Caco-2 (cell line): ENCODE measurements around the gene NOTUM. TPM values are rescaled to one million over a fixed set of nuclear protein-coding genes. Genes with fewer than 3 reads are reported as not detected.

ENCODE experiments used
- BruUV-seq: library from RNA; stranded (reverse); fragments of 400-500 nt; replicated peaks from 2 replicates; lab custom pipeline; 2021; lab: Mats Ljungman, UMichigan
- CTCF ChIA-PET: fragments of 300-600 bp; sonication (Branson Sonifier 250); formaldehyde crosslinking; loops from one replicate; lab custom pipeline; 2022; ENCODE audit warnings: antibody characterized with exemption; lab: Charles Lee
- POLR2A ChIA-PET: fragments of 300-600 bp; sonication (Branson Sonifier 250); formaldehyde crosslinking; loops from one replicate; lab custom pipeline; 2022; ENCODE audit warnings: antibody characterized with exemption; lab: Charles Lee
- DNase-seq, 2 experiments: peaks; one replicate each; pipeline versions ENCODE4 v3.0.0 to v3.0.0-alpha.2; 2020 to 2022
- H3K27me3 ChIP-seq: replicated peaks from 2 replicates; pipeline ENCODE4 v1.6.0; 2011; ENCODE audit warnings: low read length; ENCODE audit not compliant: control insufficient read depth, insufficient read depth
- H3K36me3 ChIP-seq: 2 replicates; pipeline ENCODE4 v1.5.1; 2011; ENCODE audit warnings: low read length; ENCODE audit not compliant: control insufficient read depth, insufficient read depth
- H3K4me1 ChIP-seq: fragments of 250-450 bp; sonication (Bioruptor Pico); 2 replicates; pipeline ENCODE4 v1.5.1; 2020; ENCODE audit warnings: mild to moderate bottlenecking
- H3K4me3 ChIP-seq: 2 replicates; pipeline ENCODE4 v1.5.1; 2011; ENCODE audit warnings: low read depth, mild to moderate bottlenecking, control low read depth, low read length
- H3K9me3 ChIP-seq: fragments of 250-450 bp; sonication (Bioruptor Pico); 2 replicates; pipeline ENCODE4 v1.5.1; 2020; ENCODE audit warnings: mild to moderate bottlenecking, moderate library complexity
- H3K27ac Mint-ChIP-seq: one replicate; pipeline ENCODE4 v1.8.0; 2022; ENCODE audit warnings: mixed read lengths; ENCODE audit not compliant: unreplicated experiment
- H3K27me3 Mint-ChIP-seq: one replicate; pipeline ENCODE4 v1.8.0; 2022; ENCODE audit warnings: mixed read lengths; ENCODE audit not compliant: insufficient read depth, unreplicated experiment
- H3K36me3 Mint-ChIP-seq: one replicate; pipeline ENCODE4 v1.8.0; 2022; ENCODE audit warnings: mild to moderate bottlenecking, mixed read lengths; ENCODE audit not compliant: insufficient read depth, unreplicated experiment
- H3K4me1 Mint-ChIP-seq: one replicate; pipeline ENCODE4 v1.8.0; 2022; ENCODE audit warnings: low read depth, mixed read lengths; ENCODE audit not compliant: unreplicated experiment
- H3K4me3 Mint-ChIP-seq: one replicate; pipeline ENCODE4 v1.8.0; 2022; ENCODE audit warnings: mild to moderate bottlenecking, moderate library complexity, mixed read lengths; ENCODE audit not compliant: unreplicated experiment
- H3K9me3 Mint-ChIP-seq: one replicate; pipeline ENCODE4 v1.8.0; 2022; ENCODE audit warnings: mixed read lengths; ENCODE audit not compliant: unreplicated experiment
- CTCF ChIP-seq, 2 experiments: fragments of 200-600 bp in 1 of 2; IDR thresholded peaks; 1 replicate in 1 of 2; 2 replicates in 1 of 2; pipeline versions ENCODE4 v1.5.1 to v1.8.0; 2011 to 2022; ENCODE audit warnings: antibody characterized with exemption in 1 of 2, control low read depth in 1 of 2, inconsistent platforms in 1 of 2, low read depth in 1 of 2, low read length in 1 of 2, mild to moderate bottlenecking in 1 of 2, moderate library complexity in 1 of 2; ENCODE audit not compliant: insufficient read depth in 1 of 2, severe bottlenecking in 1 of 2, unreplicated experiment in 1 of 2
- intact Hi-C: fragments of 100-400 bp; cut with micrococcal nuclease; formaldehyde crosslinking; loops from one replicate; pipeline ENCODE4 v1.10.0; 2022; ENCODE audit not compliant: unreplicated experiment
- total RNA-seq: library from RNA; stranded (reverse); gene quantifications from 2 replicates; pipeline ENCODE4 v1.2.3, GENCODE V29; 2022

NOTUM gene
- total RNA-seq, 1 experiment from 2014 or later = 11.1 TPM

- TF ChIP-seq CTCF (IDR thresholded peaks at IDR 0.05; ENCODE audit: insufficient read depth in 1 of 2, low read depth in 1 of 2, low read length in 1 of 2, severe bottlenecking in 1 of 2, unreplicated experiment in 1 of 2) = no peak
- peaks cover 19% of the 10 kb centered on the region for H3K4me1 ChIP-seq
Observed at GRCh38 chr17:82000803-82001570, 40.0 kb upstream of the NOTUM start.

GRCh38 chr17:81999976-82000802 is 39.2 kb upstream of the NOTUM start:
- CTCF ChIA-PET = no interaction called here
- Mint-ChIP-seq H3K4me1 (no peaks in the 10 kb centered on the region), H3K36me3 (peaks cover 12% of the 10 kb centered on the region), H3K4me3 (no peak overlapping the region), H3K9me3 (no peaks in the 10 kb centered on the region), H3K27me3 (no peaks in the 10 kb centered on the region), H3K27ac (peak overlapping the region; percentile 70)
- no TSS peak for BruUV-seq
- no peaks in the 10 kb centered on the region for H3K9me3 ChIP-seq
- peaks cover 19% of the 10 kb centered on the region for H3K4me1 ChIP-seq
- H3K27me3 ChIP-seq = no peaks in the 10 kb centered on the region
- H3K4me3 ChIP-seq = no peak overlapping the region
- no peaks in the 10 kb centered on the region; the same call in 1 of the 2 replicates for H3K36me3 ChIP-seq
- DNase-seq = no peak
- intact Hi-C loops = no loop called here
- POLR2A ChIA-PET = no interaction called here
- no peak for TF ChIP-seq CTCF (IDR thresholded peaks at IDR 0.05; ENCODE audit: insufficient read depth in 1 of 2, low read depth in 1 of 2, low read length in 1 of 2, severe bottlenecking in 1 of 2, unreplicated experiment in 1 of 2)

More at GRCh38 chr17:82000803-82001570, 40.0 kb upstream of the NOTUM start:
- H3K27me3 Mint-ChIP-seq = no peaks in the 10 kb centered on the region
- Histone ChIP-seq H3K9me3 (no peaks in the 10 kb centered on the region), H3K4me3 (no peak overlapping the region), H3K36me3 (no peaks in the 10 kb centered on the region; the same call in 1 of the 2 replicates), H3K27me3 (no peaks in the 10 kb centered on the region)
- no peaks in the 10 kb centered on the region for H3K9me3 Mint-ChIP-seq
- H3K27ac Mint-ChIP-seq = peak overlapping the region; percentile 70
- peaks cover 12% of the 10 kb centered on the region for H3K36me3 Mint-ChIP-seq
- ChIA-PET CTCF (no interaction called here), POLR2A (no interaction called here)
- BruUV-seq = no TSS peak
- no peaks in the 10 kb centered on the region for H3K4me1 Mint-ChIP-seq
- no peak overlapping the region for H3K4me3 Mint-ChIP-seq
- no peak for DNase-seq
- intact Hi-C loops = no loop called here

GRCh38 chr17:81999587-81999975 is 38.6 kb upstream of the NOTUM start:
- no TSS peak for BruUV-seq
- H3K36me3 Mint-ChIP-seq = peaks cover 12% of the 10 kb centered on the region
- intact Hi-C loops = no loop called here
- no peak for DNase-seq
- H3K9me3 ChIP-seq = no peaks in the 10 kb centered on the region
- CTCF ChIA-PET = no interaction called here
- H3K4me1 Mint-ChIP-seq = no peaks in the 10 kb centered on the region
- POLR2A ChIA-PET = no interaction called here
- TF ChIP-seq CTCF (IDR thresholded peaks at IDR 0.05; ENCODE audit: insufficient read depth in 1 of 2, low read depth in 1 of 2, low read length in 1 of 2, severe bottlenecking in 1 of 2, unreplicated experiment in 1 of 2) = no peak
- H3K9me3 Mint-ChIP-seq = no peaks in the 10 kb centered on the region
- no peaks in the 10 kb centered on the region; the same call in 1 of the 2 replicates for H3K36me3 ChIP-seq
- no peak overlapping the region for H3K27ac Mint-ChIP-seq
- H3K27me3 Mint-ChIP-seq = no peaks in the 10 kb centered on the region
- H3K27me3 ChIP-seq = no peaks in the 10 kb centered on the region
- H3K4me1 ChIP-seq = peaks cover 19% of the 10 kb centered on the region
- no peak overlapping the region for H3K4me3 ChIP-seq
- no peak overlapping the region for H3K4me3 Mint-ChIP-seq
